Stimulated activated CD4-positive, alpha-beta T cell treated with anti-CD3 and anti-CD28 coated beads, Interleukin-4, amount 100 ng/mL, for 1 hour (primary cell): ENCODE results near the gene COL1A1.

Experiments used
- DNase-seq: peaks from one replicate; pipeline ENCODE4 v3.0.0-alpha.2; 2020

Gene COL1A1

DNA sequence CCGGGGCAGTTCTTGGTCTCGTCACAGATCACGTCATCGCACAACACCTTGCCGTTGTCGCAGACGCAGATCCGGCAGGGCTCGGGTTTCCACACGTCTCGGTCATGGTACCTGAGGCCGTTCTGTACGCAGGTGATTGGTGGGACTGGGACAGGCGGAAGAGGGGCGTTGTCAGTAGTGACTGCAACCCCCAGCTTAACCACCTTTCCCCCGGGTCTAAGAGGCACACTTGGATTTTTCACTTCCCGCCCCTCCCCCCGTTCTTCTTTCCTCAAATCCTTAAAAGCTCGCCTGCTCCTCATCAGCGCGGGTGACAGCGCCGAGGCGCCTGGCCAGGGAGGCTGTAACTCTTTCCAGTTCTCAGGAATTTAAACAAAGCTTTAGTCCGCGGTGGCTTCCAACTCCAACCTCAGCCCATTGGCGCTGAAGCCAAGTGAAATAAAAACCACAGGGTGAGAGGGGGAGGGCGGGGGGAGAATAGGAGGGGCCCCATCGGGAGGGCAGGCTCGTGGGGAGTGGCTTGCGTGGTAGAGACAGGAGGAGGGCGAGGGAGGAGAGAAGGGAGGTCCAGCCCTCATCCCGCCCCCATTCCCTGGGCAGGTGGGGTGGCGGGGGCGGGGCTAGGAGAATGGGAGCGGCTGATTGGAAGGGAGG, 1.5 kb downstream of the COL1A1 start:
- peak; percentile 53 for DNase-seq

DNA sequence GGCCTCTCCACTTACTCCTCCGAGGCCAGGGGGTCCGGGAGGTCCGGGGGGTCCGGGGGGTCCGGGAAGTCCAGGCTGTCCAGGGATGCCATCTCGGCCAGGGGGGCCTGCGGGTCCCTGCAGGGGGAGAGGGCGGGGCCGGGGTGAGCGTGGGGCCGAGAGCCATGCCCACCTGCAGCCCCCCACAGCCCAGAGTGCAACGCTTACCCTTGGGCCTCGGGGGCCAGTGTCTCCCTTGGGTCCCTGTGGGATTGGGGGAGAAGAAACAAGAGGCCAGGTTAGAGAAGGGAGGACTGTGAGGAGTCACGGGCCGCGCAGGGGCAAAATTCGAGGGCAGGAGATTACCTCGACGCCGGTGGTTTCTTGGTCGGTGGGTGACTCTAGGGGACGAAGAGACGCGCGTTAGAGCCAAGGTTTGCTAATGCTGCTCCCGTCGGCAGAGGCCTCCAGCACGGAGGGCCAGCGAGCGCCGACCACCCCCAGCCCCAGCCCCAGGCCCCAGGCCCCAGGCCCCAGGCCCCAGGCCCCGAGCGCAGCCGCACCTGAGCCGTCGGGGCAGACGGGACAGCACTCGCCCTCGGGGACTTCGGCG, 2.1 kb downstream of the COL1A1 start:
- no peak for DNase-seq

- peak; percentile 61 for DNase-seq
These were observed 3.3 kb downstream of the COL1A1 start for GRCh38 chr17:50198026-50198669.

GRCh38 chr17:50196826-50197225, 4.6 kb downstream of the COL1A1 start:
- no peak for DNase-seq

DNA sequence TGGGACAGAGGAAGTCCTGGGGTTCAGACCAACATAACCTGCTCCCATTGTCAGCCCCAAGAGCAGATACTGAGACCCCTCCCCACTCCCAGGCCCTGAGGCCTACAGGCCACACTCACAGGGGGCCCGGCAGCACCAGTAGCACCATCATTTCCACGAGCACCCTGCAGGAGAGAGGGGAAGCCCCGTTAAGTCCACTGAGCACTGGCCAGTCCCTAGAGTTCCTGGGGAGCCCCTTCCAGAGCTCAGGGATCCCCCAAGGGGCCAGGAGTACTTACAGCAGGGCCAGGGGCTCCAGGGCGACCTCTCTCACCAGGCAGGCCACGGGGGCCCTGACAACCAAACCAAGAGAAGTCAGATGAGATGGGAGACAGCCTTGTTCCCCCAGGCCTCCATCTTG, 5.4 kb downstream of the COL1A1 start:
- DNase-seq: no peak

- no peak for DNase-seq
These were observed 6.2 kb downstream of the COL1A1 start for GRCh38 chr17:50194934-50195865.

DNA sequence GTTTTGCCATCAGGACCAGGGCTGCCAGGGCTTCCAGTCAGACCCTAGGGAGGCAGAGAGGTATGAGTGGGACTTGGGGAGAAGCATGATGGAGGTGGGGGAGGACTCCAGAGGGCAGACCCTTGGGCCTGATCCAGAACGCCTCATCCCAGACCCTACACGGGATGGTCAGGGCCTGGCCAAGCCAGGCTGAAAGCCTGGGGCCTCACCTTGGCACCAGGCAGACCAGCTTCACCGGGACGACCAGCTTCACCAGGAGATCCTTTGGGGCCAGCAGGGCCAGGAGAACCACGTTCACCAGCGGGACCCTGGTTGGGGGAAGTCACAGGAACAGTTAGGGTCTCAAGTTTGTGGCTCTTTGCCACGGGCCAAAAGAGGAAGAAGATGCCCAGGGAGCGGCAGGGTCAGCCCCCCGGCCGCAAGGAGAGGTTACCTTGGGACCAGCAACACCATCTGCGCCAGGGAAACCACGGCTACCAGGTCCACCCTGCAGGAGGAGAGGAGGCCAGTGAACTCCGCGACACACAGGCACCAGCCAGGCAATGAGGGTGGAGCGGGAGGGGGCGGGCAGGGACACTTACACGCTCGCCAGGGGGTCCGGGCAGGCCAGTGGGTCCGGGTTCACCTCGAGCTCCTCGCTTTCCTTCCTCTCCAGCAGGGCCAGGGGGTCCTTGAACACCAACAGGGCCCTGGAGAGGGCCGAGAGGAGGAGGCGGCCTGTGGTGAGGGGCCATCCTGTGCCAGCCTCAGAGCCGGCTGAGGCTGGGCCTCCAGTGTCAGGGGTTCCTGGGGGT, 7.1 kb downstream of the COL1A1 start:
- DNase-seq: no peak

GRCh38 chr17:50192618-50193291, 8.7 kb downstream of the COL1A1 start:
- no peak for DNase-seq

DNA sequence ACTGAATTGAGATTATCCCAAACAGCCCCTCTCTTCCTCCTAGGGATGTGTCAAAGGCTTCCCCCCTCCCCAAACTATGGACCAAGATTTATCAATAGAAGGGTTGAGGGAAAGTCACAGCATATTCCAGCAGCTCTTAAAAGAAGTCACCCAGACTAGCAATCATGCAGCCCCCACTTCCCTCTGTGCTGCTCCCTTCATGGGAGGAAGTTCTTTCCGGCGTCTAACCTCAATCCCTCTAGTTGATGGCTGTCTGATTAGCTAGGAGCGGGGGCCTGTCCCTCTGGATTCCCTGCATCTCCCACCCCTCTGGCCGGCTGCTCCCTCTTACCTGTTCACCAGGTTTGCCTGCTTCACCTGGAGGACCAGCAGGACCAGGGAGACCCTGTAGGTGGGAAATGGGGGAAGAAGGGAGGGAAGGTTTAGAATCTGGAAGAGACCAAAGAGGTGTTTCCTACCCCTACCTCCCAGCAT, 9.2 kb downstream of the COL1A1 start:
- DNase-seq: no peak

DNA sequence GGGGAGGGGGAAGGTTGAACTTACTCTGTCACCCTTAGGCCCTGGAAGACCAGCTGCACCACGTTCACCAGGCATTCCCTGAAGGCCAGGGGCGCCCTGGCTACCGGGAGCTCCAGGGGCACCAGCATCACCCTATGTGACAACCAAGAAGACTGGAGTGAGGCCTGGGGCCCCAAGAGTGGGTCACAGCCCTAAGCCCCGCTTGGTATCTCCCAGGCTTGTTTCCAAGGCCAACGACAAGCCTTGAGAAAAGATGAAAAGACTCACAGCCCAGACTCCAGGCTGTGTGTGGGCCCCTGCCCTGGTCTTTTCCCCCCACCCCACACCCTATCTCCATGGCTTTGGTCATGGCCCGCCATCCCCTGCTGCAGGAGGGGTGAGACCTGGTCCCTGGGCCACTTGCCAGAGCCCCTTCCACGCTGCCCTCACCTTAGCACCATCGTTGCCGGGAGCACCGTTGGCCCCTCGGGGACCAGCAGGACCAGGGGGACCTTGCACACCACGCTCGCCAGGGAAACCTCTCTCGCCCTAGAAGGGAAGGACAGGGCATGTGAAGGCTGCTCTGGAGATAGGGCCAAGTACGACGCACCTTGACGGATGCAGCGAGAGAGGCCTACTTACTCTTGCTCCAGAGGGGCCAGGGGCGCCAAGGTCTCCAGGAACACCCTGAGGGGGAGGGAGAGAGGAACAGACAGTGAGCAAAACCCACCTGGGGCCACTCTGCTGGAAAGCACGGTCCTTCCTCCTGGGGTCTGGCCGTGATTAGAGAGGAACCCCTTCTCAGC, 9.9 kb downstream of the COL1A1 start:
- no peak for DNase-seq

DNA sequence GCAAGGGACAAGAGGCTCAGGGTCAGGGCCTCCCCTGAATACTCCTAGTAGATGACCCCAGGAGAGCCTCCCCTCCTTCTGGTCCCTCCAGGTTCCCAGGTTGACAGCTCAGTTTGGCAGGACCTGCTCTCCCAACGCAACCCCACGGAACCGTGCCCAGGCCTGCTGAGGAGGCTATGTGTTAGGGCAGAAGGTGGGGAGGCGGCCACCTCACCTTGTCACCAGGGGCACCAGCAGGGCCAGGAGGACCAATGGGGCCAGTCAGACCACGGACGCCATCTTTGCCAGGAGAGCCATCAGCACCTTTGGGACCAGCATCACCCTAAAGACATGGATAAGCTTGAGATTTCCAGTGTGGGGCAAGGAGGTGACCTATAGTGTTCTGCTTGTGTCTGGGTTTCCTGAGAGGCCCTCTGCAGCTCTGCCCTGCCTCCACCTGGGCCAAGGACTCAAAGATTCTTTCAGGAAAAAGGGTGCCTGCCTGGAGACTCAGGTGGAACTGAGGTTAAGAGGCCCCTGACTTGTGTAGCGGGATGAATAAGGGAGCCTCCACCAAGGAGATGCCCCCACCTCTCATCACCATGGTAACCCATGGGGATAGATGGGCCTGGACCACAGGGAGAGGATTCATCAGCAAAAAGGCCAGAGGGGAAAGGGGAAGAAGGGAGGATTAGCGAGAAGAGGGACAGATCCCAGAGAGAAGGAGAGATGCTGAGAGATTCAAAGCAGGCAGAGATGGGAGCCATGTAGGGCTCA, 10.7 kb downstream of the COL1A1 start:
- no peak for DNase-seq

- DNase-seq: no peak
These were observed 11.2 kb downstream of the COL1A1 start for GRCh38 chr17:50190293-50190602.

DNA sequence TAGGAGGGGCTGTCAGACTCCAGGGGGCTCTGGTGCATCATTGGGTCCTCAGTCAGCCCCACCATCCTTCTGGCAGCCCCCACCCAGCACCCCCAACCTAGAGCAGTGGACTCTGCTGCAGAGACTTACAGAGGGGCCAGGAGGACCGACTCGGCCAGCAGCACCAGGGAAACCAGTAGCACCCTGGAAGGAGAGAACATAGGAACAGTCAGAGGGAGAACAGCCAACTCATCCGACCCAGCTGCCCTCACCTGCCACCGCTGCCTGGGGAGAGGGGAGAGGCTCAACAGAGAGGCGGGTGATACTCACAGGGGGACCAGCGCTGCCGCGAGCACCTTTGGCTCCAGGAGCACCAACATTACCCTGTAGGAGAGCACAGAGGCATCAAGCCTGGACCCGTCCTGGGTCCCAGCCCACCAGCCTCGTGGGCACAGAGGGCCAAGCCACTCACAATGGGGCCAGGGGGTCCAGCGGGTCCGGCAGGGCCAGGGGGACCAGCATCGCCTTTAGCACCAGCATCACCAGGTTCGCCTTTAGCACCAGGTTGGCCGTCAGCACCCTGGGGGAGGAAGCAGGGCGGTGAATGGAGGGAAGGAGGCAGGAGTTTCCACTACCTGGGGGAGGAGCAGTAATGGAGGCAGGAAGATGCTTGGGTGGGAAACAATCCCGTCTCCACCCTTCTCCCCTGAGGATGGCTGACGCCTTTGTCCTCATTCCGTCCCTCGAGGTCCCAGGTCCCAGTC, 11.7 kb downstream of the COL1A1 start:
- no peak for DNase-seq

DNA sequence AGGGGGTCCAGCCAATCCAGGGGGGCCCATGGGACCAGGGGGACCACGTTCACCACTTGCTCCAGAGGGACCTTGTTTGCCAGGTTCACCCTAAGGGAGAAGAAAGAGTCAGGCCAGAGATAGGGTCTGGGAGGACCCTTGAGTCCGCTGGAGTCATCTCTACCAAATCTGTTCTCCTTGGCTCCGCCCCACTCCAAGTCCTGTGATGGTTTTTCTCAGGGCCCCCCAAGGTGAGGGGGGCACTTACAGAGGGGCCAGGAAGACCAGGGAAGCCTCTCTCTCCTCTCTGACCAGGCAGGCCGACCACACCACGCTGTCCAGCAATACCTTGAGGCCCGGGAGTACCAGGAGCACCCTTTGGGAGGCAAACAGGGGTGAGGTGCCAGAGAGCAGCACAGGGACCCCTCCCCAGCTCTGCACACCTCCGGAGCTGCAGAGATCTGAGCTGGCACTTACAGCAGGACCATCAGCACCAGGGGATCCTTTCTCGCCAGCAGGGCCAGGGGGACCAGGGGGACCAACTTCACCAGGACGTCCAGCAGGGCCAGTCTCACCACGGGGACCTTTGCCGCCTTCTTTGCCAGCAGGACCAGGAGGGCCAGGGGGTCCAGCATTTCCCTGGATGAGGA, 12.4 kb downstream of the COL1A1 start:
- DNase-seq: no peak

- DNase-seq: no peak
These were observed 12.9 kb downstream of the COL1A1 start for GRCh38 chr17:50188531-50188920.

DNA sequence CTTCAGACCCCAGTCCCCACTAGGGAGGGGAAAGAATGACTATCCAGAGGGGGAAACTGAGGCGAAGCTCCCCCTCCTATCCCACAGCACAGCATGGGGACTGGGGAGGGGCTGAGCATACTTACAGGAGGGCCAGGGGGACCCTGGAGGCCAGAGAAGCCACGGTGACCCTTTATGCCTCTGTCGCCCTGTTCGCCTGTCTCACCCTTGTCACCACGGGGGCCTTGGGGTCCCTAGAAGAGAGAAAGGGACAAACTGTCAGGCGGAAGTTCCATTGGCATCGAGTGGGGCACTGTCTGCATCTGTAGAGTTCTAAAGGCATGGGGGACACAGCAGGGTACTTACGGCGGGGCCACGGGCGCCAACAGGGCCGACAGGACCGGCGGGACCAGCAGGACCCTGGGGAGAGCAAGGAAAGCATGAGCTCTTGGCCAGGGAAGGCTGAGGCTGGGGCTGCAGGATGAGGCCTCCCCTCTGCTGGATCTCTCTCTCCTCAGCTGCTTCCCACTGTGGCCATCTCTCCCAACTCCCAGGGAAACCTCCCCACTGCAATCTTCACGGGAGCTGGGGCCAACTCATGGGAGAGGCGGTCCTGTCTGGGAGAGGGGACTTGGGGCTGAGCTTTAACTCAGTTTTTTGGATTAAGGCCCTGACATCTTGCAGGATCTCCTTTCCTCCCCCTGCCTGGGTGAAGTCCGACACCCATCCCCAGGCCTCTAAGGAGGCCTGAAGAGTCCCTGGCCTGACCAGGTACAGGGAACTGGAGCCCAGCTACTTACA, 13.5 kb downstream of the COL1A1 start:
- DNase-seq: no peak

DNA sequence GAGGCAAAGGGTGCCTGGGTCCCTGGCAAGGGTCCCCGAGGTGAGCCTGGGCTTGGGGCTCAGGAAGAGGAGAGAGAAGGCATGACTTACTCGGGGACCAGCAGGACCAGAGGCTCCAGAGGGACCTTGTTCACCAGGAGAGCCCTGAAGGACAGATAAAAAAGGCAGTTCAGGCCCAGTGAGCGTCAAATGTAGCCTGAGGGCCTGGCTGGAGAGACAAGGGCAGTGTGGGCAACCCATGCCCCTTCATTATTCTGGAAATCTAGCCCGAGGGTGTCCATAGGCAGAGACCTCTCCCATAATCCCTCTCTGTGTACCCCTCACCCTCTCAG, 14.1 kb downstream of the COL1A1 start:
- DNase-seq: no peak

GRCh38 chr17:50186661-50187393, 14.6 kb downstream of the COL1A1 start:
- no peak for DNase-seq
